Smooth muscle cell (in vitro differentiated cells): ENCODE measurements around the gene NDUFA5. TPM values are rescaled to one million over a fixed set of nuclear protein-coding genes. Genes with fewer than 3 reads are reported as not detected.

Source experiments
- DNase-seq: peaks from one replicate; lab custom pipeline; 2025; ENCODE audit not compliant: unreplicated experiment; lab: John Stamatoyannopoulos, UW
- H2AFZ ChIP-seq: fragments of 200-600 bp; sonication (generic); 2 replicates; pipeline ENCODE4 v1.6.0; 2016; ENCODE audit warnings: antibody characterized with exemption, low read depth, mild to moderate bottlenecking
- H3F3A ChIP-seq: fragments of 200-600 bp; sonication (generic); 2 replicates; pipeline ENCODE4 v1.6.0; 2017; ENCODE audit warnings: antibody characterized with exemption, low read depth
- H3K27ac ChIP-seq: fragments of 200-600 bp; sonication (generic); 2 replicates; pipeline ENCODE4 v1.5.1; 2016; ENCODE audit warnings: low read depth, mild to moderate bottlenecking
- H3K27me3 ChIP-seq: fragments of 200-600 bp; sonication (generic); 2 replicates; pipeline ENCODE4 v1.6.1; 2016; ENCODE audit warnings: low read depth, mild to moderate bottlenecking
- H3K36me3 ChIP-seq: fragments of 200-600 bp; sonication (generic); 2 replicates; pipeline ENCODE4 v1.5.1; 2016; ENCODE audit warnings: low read depth
- H3K4me1 ChIP-seq: fragments of 200-600 bp; sonication (generic); 2 replicates; pipeline ENCODE4 v1.5.1; 2016; ENCODE audit warnings: low read depth
- H3K4me2 ChIP-seq: fragments of 200-600 bp; sonication (generic); 2 replicates; pipeline ENCODE4 v1.6.0; 2016; ENCODE audit warnings: mild to moderate bottlenecking
- H3K4me3 ChIP-seq: fragments of 200-600 bp; sonication (generic); 2 replicates; pipeline ENCODE4 v1.5.1; 2016; ENCODE audit warnings: mild to moderate bottlenecking
- H3K79me2 ChIP-seq: fragments of 200-600 bp; sonication (generic); 2 replicates; pipeline ENCODE4 v1.6.0; 2016; ENCODE audit warnings: low read depth, mild to moderate bottlenecking
- H3K9ac ChIP-seq: fragments of 200-600 bp; sonication (generic); 2 replicates; pipeline ENCODE4 v1.6.0; 2016; ENCODE audit warnings: low read depth
- H3K9me3 ChIP-seq: fragments of 200-600 bp; sonication (generic); replicated peaks from 2 replicates; pipeline ENCODE4 v1.5.1; 2016; ENCODE audit warnings: low read depth
- H4K20me1 ChIP-seq: fragments of 200-600 bp; sonication (generic); 2 replicates; pipeline ENCODE4 v1.6.0; 2016; ENCODE audit warnings: low read depth
- CTCF ChIP-seq: fragments of 200-600 bp; sonication (generic); IDR thresholded peaks from 2 replicates; pipeline ENCODE4 v1.5.1; 2017; ENCODE audit warnings: borderline replicate concordance, mild to moderate bottlenecking, antibody characterized with exemption; ENCODE audit not compliant: insufficient read depth, poor library complexity, severe bottlenecking
- WGBS: methylation state at CpG from one replicate; pipeline ENCODE4 v1.1.7; 2016; ENCODE audit warnings: low lambda C conversion rate; 5-methylcytosine and 5-hydroxymethylcytosine counted together
- polyA plus RNA-seq: library from polyadenylated mRNA; unstranded; fragments of >200 nt; fragmentation: Nextera tagmentation; extraction: Ambion mirVana; gene quantifications from 2 replicates; pipeline ENCODE4 v1.2.1, GENCODE V29; 2016
- total RNA-seq: library from RNA; depleted of rRNA; stranded (reverse); fragments of >200 nt; gene quantifications from 2 replicates; pipeline ENCODE4 v1.2.3, GENCODE V29; 2014

Gene NDUFA5
- total and polyA plus RNA-seq, 2 experiments from 2014 or later, result 94.9 to 108 TPM

GRCh38 chr7:123601530-123601929 is 43.9 kb upstream of the NDUFA5 start, which contains the start of gene ASB15:
Gene ASB15, plus strand, starts transcription at chr7:123601821. Its CDS starts 12,682 bp downstream, at chr7:123614503.
- H2AFZ ChIP-seq, result peak within 1 kb of the TSS; percentile 41
- no peaks in the 10 kb centered on the region for H3K27me3 ChIP-seq
- WGBS, result 98% methylated on average over 4 of the region's 4 CpGs
- H3K4me2 ChIP-seq, result no peak within 1 kb of the TSS
- no peaks in the 10 kb centered on the region for H3K9me3 ChIP-seq
- H3K36me3 ChIP-seq, result no peaks in the 10 kb centered on the region
- no peaks in the 10 kb centered on the region for H4K20me1 ChIP-seq
- H3K4me1 ChIP-seq, result no peaks in the 10 kb centered on the region
- DNase-seq, result no peak
- H3K79me2 ChIP-seq, result no peaks in the 10 kb centered on the region
- TF ChIP-seq CTCF, result no peak
- H3F3A ChIP-seq, result no peaks in the 10 kb centered on the region
- H3K9ac ChIP-seq, result no peak within 1 kb of the TSS
- no peak within 1 kb of the TSS for H3K4me3 ChIP-seq
- no peak within 1 kb of the TSS for H3K27ac ChIP-seq

- Histone ChIP-seq H3F3A (no peaks in the 10 kb centered on the region), H3K27me3 (no peaks in the 10 kb centered on the region), H3K27ac (no peak overlapping the region), H3K4me1 (no peaks in the 10 kb centered on the region), H2AFZ (peak overlapping the region; percentile 41), H3K36me3 (no peaks in the 10 kb centered on the region), H3K4me3 (no peak overlapping the region), H3K9me3 (no peaks in the 10 kb centered on the region), H4K20me1 (no peaks in the 10 kb centered on the region), H3K79me2 (no peaks in the 10 kb centered on the region), H3K9ac (no peak overlapping the region), H3K4me2 (no peak overlapping the region)
- TF ChIP-seq CTCF, result no peak
- 47% methylated on average over 3 of the region's 3 CpGs for WGBS
- no peak for DNase-seq
Measured at GRCh38 chr7:123600876-123601275, 43.3 kb upstream of the NDUFA5 start.

GRCh38 chr7:123599766-123600165 is 42.1 kb upstream of the NDUFA5 start:
- TF ChIP-seq CTCF, result no peak
- DNase-seq, result no peak
- H3K36me3 ChIP-seq, result no peaks in the 10 kb centered on the region
- H3K27me3 ChIP-seq, result no peaks in the 10 kb centered on the region
- no peaks in the 10 kb centered on the region for H3K9me3 ChIP-seq
- peaks cover 4% of the 10 kb centered on the region for H3K4me1 ChIP-seq
- no peaks in the 10 kb centered on the region for H3F3A ChIP-seq
- no peak overlapping the region for H3K4me3 ChIP-seq
- H4K20me1 ChIP-seq, result no peaks in the 10 kb centered on the region
- WGBS, result 98% methylated on average over 2 of the region's 2 CpGs
- no peaks in the 10 kb centered on the region for H3K79me2 ChIP-seq
- no peak overlapping the region for H3K27ac ChIP-seq
- no peak overlapping the region for H2AFZ ChIP-seq
- H3K9ac ChIP-seq, result no peak overlapping the region
- no peak overlapping the region for H3K4me2 ChIP-seq

GRCh38 chr7:123598657-123599056 is 41.0 kb upstream of the NDUFA5 start:
- no peaks in the 10 kb centered on the region for H3K9me3 ChIP-seq
- DNase-seq, result no peak
- H3K79me2 ChIP-seq, result no peaks in the 10 kb centered on the region
- no peak overlapping the region for H3K27ac ChIP-seq
- no peak for TF ChIP-seq CTCF
- H2AFZ ChIP-seq, result no peak overlapping the region
- no peak overlapping the region for H3K4me3 ChIP-seq
- no peaks in the 10 kb centered on the region for H3K27me3 ChIP-seq
- no peaks in the 10 kb centered on the region for H3K36me3 ChIP-seq
- H3F3A ChIP-seq, result no peaks in the 10 kb centered on the region
- peaks cover 10% of the 10 kb centered on the region for H3K4me1 ChIP-seq
- no peaks in the 10 kb centered on the region for H4K20me1 ChIP-seq
- no peak overlapping the region for H3K4me2 ChIP-seq
- WGBS, result 73% methylated on average over 3 of the region's 3 CpGs
- H3K9ac ChIP-seq, result no peak overlapping the region
